OCI-LY7 (cell line): ENCODE results near the gene STK32C.

Experiments used
- EZH2phosphoT487 ChIP-seq: fragments of 200-600 bp; sonication (generic); IDR thresholded peaks from 2 replicates; pipeline ENCODE4 v1.6.1; 2018; ENCODE audit warnings: low read depth, borderline replicate concordance, mild to moderate bottlenecking, mixed run types, antibody characterized with exemption, low read length, moderate library complexity, mixed read lengths
- TF ChIP-seq, protein P1 (sequence below): fragments of 200-600 bp; sonication (generic); conservative IDR thresholded peaks from 2 replicates; pipeline ENCODE4 v1.5.1; 2014; ENCODE audit warnings: mild to moderate bottlenecking, antibody characterized with exemption, low read length, moderate library complexity, mixed read lengths

DNA sequence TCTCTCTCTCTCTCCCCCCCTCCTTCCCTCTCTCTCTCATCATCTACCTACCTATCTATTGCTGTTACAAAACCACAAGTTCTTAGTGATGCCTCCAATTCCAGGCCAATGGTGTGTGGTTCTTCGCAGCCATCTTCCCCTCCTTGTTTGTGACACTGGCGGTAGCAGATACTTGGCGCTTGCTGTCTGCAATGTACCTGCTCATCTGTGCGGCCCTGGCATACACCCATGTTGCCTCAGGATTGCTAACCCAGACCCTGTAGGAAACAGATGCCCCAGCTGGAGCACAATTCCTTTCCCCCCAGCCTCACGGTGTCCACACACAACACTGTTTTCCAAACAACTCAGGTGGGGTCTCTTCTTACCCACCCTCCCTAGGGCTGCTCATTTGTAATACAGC lies 134.6 kb downstream of the STK32C start:
- TF ChIP-seq, protein P1, sequence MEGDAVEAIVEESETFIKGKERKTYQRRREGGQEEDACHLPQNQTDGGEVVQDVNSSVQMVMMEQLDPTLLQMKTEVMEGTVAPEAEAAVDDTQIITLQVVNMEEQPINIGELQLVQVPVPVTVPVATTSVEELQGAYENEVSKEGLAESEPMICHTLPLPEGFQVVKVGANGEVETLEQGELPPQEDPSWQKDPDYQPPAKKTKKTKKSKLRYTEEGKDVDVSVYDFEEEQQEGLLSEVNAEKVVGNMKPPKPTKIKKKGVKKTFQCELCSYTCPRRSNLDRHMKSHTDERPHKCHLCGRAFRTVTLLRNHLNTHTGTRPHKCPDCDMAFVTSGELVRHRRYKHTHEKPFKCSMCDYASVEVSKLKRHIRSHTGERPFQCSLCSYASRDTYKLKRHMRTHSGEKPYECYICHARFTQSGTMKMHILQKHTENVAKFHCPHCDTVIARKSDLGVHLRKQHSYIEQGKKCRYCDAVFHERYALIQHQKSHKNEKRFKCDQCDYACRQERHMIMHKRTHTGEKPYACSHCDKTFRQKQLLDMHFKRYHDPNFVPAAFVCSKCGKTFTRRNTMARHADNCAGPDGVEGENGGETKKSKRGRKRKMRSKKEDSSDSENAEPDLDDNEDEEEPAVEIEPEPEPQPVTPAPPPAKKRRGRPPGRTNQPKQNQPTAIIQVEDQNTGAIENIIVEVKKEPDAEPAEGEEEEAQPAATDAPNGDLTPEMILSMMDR, result no peak
- no peak for TF ChIP-seq EZH2phosphoT487
